CD4-positive, alpha-beta T cell treated with Interleukin-10 for 1 hour (primary cell): ENCODE measurements around the gene THEMIS.
"Not testable (repeated sequence)": the region's sequence is repeated elsewhere in the genome, so short reads cannot be mapped to it uniquely, and the experiment has no call there.

ENCODE experiments used
- DNase-seq: peaks from one replicate; pipeline ENCODE4 v3.0.0-alpha.2; 2020

THEMIS gene

GRCh38 chr6:127791779-127792528 is 108.9 kb downstream of the THEMIS start:
- DNase-seq: no peak

DNA sequence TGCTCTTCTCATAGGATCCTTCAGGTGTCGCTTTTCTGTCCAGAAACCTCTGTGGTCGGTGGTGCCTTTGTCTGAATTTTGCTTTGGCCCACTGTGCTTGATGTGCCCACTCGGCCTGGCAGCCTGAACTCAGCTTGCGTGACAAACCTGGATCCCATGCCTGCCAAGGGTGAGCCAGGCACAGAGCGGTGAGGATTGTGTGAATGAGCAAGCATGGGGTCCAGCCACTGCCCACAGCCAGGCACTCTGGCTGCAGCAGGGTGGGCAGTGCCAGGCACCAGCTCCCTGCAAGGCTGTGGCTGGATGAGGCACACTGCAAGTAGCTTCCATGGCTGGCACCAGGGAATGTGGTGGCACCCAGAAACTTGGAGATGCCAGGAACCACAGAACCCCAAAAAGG is 110.3 kb downstream of the THEMIS start:
- no peak for DNase-seq

DNA sequence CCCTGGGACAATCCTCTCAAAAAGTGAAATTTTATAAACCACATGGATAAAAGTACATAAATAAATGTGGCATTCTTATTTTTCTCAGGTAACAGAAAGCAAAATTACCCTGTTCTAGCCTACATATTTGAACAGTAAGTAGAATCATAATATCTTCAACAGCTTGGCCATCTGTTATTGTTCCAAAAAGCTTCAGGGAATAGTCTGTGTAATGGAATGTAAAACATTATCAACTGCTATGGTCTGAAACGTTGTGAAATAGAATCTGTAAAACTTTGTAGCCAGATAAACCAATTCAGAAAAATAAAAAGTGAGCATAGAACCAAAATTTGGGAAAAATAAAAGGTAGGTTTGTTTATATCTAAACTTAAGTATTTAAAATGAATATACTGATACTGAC is 114.7 kb downstream of the THEMIS start:
- DNase-seq: no peak

GRCh38 chr6:127784468-127784867 is 116.4 kb downstream of the THEMIS start:
- DNase-seq: no peak

DNA sequence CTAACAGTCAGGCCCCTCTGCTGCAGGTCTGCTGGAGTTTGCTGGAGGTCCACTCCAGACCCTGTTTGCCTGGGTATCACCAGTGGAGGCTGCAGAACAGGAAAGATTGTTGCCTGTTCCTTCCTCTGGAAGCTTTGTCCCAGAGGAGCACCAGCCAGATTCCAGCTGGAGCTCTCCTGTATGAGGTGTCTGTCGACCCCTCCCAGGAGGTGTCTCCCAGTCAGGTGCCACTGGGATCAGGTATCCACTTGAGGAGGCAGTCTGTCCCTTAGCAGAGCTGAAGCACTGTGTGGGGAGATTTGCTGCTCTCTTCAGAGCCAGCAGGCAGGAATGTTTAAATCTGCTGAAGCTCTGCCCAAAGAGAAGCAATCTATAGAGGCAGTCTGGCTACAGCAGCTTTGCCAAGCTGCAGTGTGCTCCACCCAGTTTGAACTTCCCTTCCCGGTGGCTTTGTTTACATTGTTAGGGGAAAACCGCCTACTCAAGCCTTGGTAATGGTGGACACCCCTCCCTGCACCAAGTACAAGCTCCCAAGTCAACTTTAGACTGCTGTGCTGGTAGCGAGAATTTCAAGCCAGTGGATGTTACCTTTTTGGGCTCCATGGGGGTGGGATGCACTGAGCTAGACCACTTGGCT is 119.1 kb downstream of the THEMIS start:
- DNase-seq: not testable (repeated sequence)

GRCh38 chr6:127776320-127776719 is 124.5 kb downstream of the THEMIS start:
- DNase-seq: no peak

DNA sequence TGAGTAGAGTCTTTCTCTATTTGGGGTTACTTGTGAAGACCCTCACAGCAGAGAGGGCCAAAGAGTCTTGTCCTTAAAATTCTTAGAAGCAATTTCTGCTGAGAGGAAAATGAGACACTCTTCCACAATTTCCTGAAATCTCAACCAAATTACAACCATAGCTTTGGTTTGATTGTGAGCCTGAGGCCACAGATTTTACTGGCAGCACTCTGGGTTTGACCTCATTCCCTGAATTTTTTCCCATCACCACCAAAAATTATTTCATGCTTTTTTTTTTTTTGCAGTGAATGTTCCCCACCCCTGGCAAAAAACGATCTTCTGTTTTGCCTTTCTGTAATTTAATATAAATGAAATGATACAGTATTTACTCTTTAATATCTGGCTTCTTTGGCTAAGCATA is 125.5 kb downstream of the THEMIS start:
- DNase-seq: no peak

DNA sequence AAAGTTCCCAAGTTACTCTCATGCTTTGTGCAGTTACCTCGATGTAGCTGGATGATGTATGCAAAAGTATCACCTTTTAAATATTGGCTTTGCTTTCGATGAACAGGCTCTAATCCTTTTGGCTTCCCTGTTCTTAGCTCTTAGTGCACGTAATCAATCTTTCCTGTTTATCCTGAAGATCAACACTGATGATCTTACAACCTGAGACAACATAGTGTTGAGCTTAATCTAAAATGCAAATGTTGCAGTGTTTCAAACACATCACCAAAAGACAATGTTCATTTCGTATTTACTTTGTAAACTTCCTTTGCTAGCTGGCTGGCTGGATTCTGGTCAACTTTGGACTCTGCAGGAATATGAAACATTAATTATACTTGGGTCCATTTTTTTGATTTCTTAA is 132.1 kb downstream of the THEMIS start:
- no peak for DNase-seq

DNA sequence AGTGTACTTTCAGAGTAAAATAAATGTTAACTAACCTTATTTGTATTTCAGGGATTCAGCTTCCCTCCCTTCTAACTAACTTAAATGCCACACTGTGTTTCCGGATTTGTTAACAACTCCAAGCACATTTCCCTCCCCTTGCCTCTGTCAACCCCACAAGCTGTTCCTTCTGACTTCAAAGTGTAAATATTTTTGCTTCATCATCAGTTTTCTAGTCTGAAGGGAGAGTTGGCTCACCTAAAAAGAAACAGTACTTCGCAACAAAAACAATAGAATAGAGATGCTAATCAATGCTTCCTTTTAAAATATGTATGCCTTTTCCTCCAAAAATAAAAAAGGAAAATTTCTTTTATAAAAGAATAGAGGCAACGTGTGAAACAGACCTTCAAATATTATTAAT is 132.6 kb downstream of the THEMIS start:
- no peak for DNase-seq

DNA sequence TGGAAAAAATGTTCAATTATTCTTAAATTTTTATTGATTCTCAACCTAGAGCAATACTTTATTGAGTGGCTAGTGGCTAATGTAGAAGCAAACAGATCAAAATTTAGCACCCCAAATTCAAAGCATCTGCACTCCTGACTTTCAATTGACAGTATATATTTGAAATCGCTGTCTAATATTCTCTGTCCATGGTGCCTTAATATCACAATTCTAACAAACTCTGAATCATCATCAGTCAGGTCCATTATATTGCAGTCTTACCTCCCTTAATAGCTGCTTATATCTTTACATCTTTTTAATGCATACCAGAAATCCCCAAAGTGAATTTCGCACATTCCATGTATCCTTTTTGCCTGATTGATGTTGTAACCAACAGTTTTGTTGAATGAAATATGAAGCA is 134.9 kb downstream of the THEMIS start:
- no peak for DNase-seq

DNA sequence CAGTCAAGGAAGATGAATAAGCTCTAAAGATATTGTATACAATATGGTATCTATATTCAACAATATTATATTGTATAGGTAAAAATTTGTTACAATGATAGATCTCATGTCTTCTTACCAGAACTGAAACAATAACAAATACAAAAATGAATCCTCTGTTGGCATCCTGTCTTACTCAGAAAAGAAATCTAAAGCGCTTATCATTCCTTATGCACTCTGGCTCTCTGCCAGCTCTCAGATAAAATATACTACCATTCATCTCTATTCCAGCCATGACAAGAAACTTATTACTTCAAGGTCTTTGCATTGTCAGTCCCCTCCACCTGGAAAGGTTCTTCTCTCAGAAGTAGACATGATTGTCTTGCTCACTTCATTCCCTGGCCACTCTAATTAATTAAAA is 138.6 kb downstream of the THEMIS start:
- DNase-seq: no peak

GRCh38 chr6:127761084-127761483 is 139.8 kb downstream of the THEMIS start:
- no peak for DNase-seq

GRCh38 chr6:127749095-127749494 is 151.8 kb downstream of the THEMIS start:
- no peak for DNase-seq

- DNase-seq: no peak
These were observed 152.6 kb downstream of the THEMIS start for GRCh38 chr6:127748290-127748689.

- no peak for DNase-seq
These were observed 162.4 kb downstream of the THEMIS start for GRCh38 chr6:127738423-127738822.

DNA sequence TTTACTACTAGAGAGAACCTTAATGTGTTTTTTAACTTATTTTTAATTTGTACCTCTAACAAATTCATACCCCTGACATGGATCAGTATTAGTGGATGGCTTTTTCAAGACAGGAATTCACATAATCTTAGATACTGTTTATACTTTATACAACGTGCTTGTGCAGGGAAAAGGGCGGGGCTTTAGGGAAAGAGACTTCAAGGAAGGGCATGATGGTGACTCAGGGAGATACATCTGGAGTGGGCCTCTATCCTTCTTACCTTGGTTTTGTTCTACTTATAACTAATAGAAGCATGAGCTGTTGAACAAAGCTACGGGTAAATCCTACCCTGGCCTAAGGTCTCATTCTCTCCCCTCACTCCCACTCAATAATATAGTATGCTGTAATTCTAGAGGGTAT is 163.1 kb downstream of the THEMIS start:
- DNase-seq: no peak

GRCh38 chr6:127737009-127737486 is 163.8 kb downstream of the THEMIS start:
- DNase-seq: peak; percentile 77

- no peak for DNase-seq
These were observed 167.9 kb downstream of the THEMIS start for GRCh38 chr6:127732927-127733326.

DNA sequence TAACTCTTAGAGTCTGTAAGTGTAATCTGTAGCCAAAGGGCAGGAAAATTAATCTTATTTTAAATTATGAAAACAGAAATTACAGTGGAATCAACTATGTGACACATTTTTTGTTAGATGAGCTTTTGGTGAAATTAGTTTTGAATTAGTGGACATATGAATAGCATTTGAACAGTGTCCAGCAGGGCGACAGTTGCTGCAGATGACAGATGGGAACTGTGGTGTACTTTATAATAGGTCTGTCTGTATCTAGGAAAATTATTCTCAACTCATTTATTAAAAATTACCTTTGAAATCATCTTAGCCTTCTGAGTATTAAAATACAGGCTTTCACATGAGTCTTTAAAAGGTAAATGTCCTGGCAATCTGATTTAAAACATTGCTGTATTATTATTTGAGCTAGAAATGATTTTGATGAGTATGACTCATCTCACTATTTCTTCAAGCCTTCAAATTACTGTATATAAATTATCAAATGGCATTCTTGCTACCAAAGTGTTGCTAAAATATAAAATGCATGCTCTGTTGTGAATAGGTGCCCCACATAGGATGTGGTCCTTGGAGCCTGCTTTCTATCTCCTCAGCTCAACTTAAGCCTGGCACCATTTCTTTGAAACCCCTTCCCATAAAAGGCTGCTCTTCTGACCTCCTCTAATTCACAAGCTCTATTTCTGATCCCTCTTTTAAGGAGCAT is 173.5 kb downstream of the THEMIS start:
- DNase-seq: no peak

DNA sequence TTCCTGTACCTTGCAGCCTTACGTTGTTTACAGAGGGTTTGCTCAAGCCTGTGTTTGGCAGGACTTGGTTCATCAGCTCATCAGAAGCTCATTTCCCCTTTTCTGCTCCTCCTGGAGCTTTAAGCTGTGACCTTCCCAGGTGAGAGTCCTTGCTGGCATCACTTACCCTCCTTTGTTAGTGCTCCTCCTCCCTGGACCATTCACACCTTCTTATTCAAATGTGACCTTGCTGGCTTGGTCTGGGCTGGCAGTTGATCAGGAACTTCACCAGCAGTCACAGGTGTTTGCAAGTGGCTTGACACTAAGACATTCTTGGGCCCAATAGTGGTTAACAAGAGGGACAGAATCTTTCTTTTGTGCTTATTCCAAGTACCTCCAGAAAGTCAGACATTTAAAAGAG is 175.0 kb downstream of the THEMIS start:
- no peak for DNase-seq

DNA sequence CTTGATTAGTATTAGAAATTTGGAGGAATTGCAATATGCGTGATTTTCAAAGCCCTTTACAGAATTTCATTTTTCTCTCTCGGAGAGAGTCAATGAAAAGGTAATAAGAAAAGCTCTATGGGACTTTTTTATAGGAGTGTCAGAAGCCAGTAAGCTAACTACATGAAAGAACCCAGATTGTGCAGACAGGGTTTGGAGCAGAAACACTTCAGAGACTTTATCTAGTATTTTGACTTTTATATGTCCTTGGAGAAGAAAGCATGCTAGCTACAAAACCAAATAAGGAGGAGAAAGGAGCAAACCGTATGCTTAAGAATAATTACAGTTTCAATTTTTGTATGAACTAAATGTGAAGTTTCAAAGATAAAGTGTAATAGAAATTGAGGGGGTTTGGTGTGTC is 182.2 kb downstream of the THEMIS start:
- no peak for DNase-seq

- no peak for DNase-seq
These were observed 183.5 kb downstream of the THEMIS start for GRCh38 chr6:127717384-127717783.

DNA sequence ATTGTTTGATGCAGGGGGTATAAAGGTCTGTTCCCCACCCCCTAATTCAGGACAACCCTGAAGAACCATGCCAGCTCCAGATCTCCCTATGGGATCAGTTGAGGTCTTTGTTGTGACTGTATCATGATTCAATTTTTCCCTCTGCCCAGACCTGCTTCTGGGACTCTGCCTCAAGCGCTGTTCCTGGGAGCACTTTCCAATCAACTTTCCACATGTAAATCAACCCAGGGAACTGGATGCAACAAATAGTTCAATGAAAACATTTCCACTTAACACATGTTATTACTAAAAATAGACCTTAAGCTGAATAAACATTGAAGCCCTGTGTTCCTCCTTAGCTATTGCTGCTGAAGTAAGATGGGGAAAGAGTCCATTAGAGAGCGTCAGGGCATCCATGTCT is 184.4 kb downstream of the THEMIS start:
- no peak for DNase-seq

DNA sequence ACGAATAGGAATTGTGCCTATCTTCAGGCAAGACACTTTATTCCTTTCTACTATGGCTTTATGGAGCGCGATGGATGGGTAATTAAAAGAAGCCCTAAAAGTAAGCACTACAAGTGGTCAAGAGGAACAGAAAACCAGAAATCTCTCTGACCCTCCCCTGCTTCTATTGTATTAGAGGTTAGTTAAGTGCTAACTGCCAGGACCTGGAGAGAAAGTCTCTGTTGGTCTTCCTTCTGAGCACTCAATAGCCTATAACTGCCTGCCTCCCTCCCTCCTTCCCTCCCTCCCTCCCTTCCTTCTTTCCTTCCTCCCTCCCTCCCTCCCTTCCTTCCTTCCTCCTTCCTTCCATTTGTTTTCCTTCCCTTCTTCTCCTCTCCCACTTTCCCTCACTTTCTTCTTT is 190.2 kb downstream of the THEMIS start:
- no peak for DNase-seq
